Loucy (cell line): Measurements from ENCODE around the gene GTPBP6.
"Not testable (repeated sequence)": the region's sequence is repeated elsewhere in the genome, so short reads cannot be mapped to it uniquely, and the experiment has no call there.

Source experiments
- H2AFZ ChIP-seq: fragments of 200-600 bp; sonication (generic); 2 replicates; pipeline ENCODE4 v1.6.0; 2016; ENCODE audit warnings: antibody characterized with exemption, mild to moderate bottlenecking, low read length, moderate library complexity
- H3F3A ChIP-seq: fragments of 200-600 bp; 2 replicates; pipeline ENCODE4 v1.6.0; 2016; ENCODE audit warnings: antibody characterized with exemption, low read depth, mild to moderate bottlenecking
- H3K27me3 ChIP-seq: fragments of 200-600 bp; sonication (generic); 2 replicates; pipeline ENCODE4 v1.6.1; 2014; ENCODE audit warnings: low read length, mild to moderate bottlenecking; ENCODE audit not compliant: insufficient read depth, poor library complexity, severe bottlenecking
- H3K36me3 ChIP-seq: fragments of 200-600 bp; sonication (generic); 2 replicates; pipeline ENCODE4 v1.6.1; 2016; ENCODE audit warnings: low read length; ENCODE audit not compliant: insufficient read depth
- H3K4me1 ChIP-seq: fragments of 200-600 bp; sonication (generic); 2 replicates; pipeline ENCODE4 v1.5.1; 2014; ENCODE audit warnings: low read length, mild to moderate bottlenecking; ENCODE audit not compliant: insufficient read depth, poor library complexity, severe bottlenecking
- H3K4me2 ChIP-seq: fragments of 200-600 bp; sonication (generic); 2 replicates; pipeline ENCODE4 v1.6.0; 2014; ENCODE audit warnings: antibody characterized with exemption, low read length, low read depth, mild to moderate bottlenecking; ENCODE audit not compliant: poor library complexity, severe bottlenecking
- H3K4me3 ChIP-seq: fragments of 200-600 bp; sonication (generic); 2 replicates; pipeline ENCODE4 v1.5.1; 2014; ENCODE audit warnings: low read length, mild to moderate bottlenecking, mixed read lengths; ENCODE audit not compliant: poor library complexity, severe bottlenecking
- H3K79me2 ChIP-seq: fragments of 200-600 bp; sonication (generic); 2 replicates; pipeline ENCODE4 v1.6.1; 2014; ENCODE audit warnings: low read length; ENCODE audit not compliant: insufficient read depth
- H3K9ac ChIP-seq: fragments of 200-600 bp; sonication (generic); 2 replicates; pipeline ENCODE4 v1.6.0; 2014; ENCODE audit warnings: mild to moderate bottlenecking, low read depth, low read length, moderate library complexity; ENCODE audit not compliant: poor library complexity, severe bottlenecking
- H3K9me2 ChIP-seq: fragments of 200-600 bp; sonication (generic); replicated peaks from 2 replicates; pipeline ENCODE4 v1.6.1; 2016; ENCODE audit warnings: low read depth, low read length, mixed read lengths
- H3K9me3 ChIP-seq: fragments of 200-600 bp; sonication (generic); 2 replicates; pipeline ENCODE4 v1.6.1; 2014; ENCODE audit warnings: mild to moderate bottlenecking, antibody characterized with exemption, low read length, low read depth; ENCODE audit not compliant: insufficient read depth
- H4K20me1 ChIP-seq: fragments of 200-600 bp; sonication (generic); 2 replicates; pipeline ENCODE4 v1.6.0; 2014; ENCODE audit warnings: antibody characterized with exemption, low read length, mild to moderate bottlenecking; ENCODE audit not compliant: insufficient read depth, poor library complexity, severe bottlenecking
- EZH2phosphoT487 ChIP-seq: fragments of 200-600 bp; IDR thresholded peaks from 2 replicates; pipeline ENCODE4 v1.6.1; 2018; ENCODE audit warnings: antibody characterized with exemption, mild to moderate bottlenecking, moderate library complexity, borderline replicate concordance
- TF ChIP-seq, protein P1 (sequence below): fragments of 200-600 bp; sonication (generic); conservative IDR thresholded peaks from 2 replicates; pipeline ENCODE4 v1.5.1; 2014; ENCODE audit warnings: mild to moderate bottlenecking, antibody characterized with exemption, low read length

The GTPBP6 gene

DNA sequence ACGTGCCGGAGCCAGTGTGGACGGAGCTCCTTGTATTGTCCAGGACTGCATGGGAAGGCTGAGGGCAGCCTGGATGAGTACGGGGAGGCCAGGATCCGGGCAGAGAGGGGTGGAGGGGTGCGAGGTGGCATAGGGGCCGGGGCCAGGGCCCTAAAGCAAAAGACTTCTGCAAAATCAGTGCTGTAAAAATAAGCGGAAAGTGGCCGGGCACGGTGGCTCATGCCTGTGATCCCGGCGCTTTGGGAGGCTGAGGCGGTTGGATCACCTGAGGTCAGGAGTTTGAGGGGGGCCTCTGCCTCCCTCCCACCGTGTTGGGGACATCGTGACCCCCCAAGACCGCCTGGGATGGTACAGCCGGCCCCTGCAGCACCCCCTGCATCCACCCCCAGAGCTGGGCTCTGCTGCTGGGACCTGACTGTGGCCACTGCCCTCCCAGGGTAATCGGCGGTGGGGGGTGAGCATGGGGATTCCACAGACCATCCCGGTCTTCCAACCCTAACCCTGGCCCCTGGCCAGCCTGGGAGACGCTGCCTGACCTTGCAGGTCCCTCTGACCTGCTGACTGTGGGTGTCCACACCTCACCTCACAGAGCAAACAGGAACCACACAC is 60.8 kb downstream of the GTPBP6 start:
- Histone ChIP-seq H3F3A (no peaks in the 10 kb centered on the region), H3K79me2 (no peaks in the 10 kb centered on the region)

DNA sequence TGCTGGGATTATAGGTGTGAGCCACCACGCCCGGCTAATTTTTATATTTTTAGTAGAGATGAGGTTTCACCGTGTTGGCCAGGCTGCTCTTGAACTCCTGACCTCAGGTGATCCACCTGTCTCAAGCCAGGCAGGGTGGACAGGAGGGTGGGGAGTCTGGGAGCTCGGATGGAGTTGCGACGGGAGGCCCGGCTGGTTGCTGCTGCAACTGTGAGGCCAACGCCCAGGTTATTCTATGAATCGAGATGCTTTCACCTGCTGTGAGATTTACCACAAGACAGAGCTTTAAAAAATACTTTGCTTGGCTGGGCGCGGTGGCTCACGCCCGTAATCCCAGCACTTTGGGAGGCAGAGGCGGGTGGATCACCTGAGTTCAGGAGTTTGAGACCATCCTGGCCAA is 61.5 kb downstream of the GTPBP6 start:
- not testable (repeated sequence) for H3K9me2 ChIP-seq, H2AFZ ChIP-seq, H3K9me3 ChIP-seq, H3K4me3 ChIP-seq, H3K36me3 ChIP-seq, H4K20me1 ChIP-seq, H3F3A ChIP-seq, H3K27me3 ChIP-seq, H3K9ac ChIP-seq, H3K79me2 ChIP-seq, H3K4me2 ChIP-seq, H3K4me1 ChIP-seq

More for the DNA sequence above, 60.8 kb downstream of the GTPBP6 start:
- Histone ChIP-seq H3K9me3 (no peaks in the 10 kb centered on the region), H3K9me2 (no peaks in the 10 kb centered on the region), H3K4me1 (no peaks in the 10 kb centered on the region), H3K4me2 (no peak overlapping the region), H3K36me3 (no peaks in the 10 kb centered on the region), H3K9ac (no peak overlapping the region), H3K4me3 (no peak overlapping the region), H2AFZ (no peak overlapping the region), H4K20me1 (no peaks in the 10 kb centered on the region), H3K27me3 (no peaks in the 10 kb centered on the region)
- no peak for TF ChIP-seq EZH2phosphoT487
- TF ChIP-seq, protein P1, sequence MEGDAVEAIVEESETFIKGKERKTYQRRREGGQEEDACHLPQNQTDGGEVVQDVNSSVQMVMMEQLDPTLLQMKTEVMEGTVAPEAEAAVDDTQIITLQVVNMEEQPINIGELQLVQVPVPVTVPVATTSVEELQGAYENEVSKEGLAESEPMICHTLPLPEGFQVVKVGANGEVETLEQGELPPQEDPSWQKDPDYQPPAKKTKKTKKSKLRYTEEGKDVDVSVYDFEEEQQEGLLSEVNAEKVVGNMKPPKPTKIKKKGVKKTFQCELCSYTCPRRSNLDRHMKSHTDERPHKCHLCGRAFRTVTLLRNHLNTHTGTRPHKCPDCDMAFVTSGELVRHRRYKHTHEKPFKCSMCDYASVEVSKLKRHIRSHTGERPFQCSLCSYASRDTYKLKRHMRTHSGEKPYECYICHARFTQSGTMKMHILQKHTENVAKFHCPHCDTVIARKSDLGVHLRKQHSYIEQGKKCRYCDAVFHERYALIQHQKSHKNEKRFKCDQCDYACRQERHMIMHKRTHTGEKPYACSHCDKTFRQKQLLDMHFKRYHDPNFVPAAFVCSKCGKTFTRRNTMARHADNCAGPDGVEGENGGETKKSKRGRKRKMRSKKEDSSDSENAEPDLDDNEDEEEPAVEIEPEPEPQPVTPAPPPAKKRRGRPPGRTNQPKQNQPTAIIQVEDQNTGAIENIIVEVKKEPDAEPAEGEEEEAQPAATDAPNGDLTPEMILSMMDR, result no peak

DNA sequence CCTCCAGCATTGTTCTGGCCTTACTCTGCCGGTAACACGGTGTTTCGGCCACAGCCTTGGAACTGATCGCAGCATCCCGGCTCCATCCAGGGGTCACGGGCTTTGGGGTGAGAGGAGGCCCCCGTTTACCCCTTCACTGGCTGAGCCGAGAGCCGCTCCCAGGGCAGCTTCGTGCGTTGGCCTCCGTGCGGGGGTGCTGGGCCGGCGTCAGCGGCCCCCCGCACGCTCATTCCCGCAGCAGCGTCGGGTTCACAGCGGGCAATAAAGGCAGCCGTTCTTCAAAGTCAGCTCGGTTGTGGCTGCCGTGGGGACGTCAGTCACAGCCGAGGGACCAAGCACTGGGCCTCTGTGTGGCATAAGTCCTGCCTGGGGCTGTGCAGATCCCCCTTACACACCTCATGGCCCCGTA is 62.7 kb downstream of the GTPBP6 start:
- TF ChIP-seq, protein P1, result no peak
- TF ChIP-seq EZH2phosphoT487, result no peak
- Histone ChIP-seq H3K4me3 (no peak overlapping the region), H3K9ac (no peak overlapping the region), H3K27me3 (no peaks in the 10 kb centered on the region), H3K9me2 (no peaks in the 10 kb centered on the region), H4K20me1 (no peaks in the 10 kb centered on the region), H3K79me2 (no peaks in the 10 kb centered on the region), H3K4me2 (no peak overlapping the region), H3F3A (no peaks in the 10 kb centered on the region), H3K9me3 (no peaks in the 10 kb centered on the region), H2AFZ (no peak overlapping the region), H3K36me3 (no peaks in the 10 kb centered on the region), H3K4me1 (no peaks in the 10 kb centered on the region)
